GM18873 (cell line): ENCODE results near the gene SFSWAP.
"Not testable (repeated sequence)": the region's sequence is repeated elsewhere in the genome, so short reads cannot be mapped to it uniquely, and the experiment has no call there.

ENCODE experiments used
- ATAC-seq: cut with Tn5 transposase; IDR thresholded peaks from one replicate; pipeline ENCODE4 v1.9.1; 2021; ENCODE audit warnings: mild to moderate bottlenecking, moderate library complexity, moderate number of reproducible peaks; ENCODE audit not compliant: unreplicated experiment, low FRiP score

SFSWAP gene

GRCh38 chr12:131755305-131756113, 44.6 kb downstream of the SFSWAP start:
- no peak for ATAC-seq

- ATAC-seq: no peak
These were observed 45.6 kb downstream of the SFSWAP start for GRCh38 chr12:131756441-131756840.

DNA sequence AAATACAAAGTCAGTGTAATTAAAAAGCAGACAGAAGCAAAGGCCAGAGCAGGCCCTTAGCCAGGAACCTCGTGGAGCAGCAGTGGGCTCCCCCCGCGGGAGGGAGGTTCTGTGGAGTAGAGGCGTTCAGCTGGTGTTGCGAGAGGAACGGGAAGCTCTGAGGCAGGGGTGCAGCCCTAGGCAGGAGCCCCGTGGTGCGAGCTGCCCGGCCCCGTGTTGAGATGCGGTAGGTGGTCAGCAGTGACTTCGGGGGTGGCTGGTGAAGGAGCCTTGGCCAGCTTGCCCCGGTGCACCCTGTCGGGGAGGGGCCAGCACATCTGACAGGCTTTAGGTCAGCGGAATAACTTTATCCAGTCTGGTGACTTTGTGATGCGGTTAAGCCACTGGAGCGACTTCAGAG, 46.2 kb downstream of the SFSWAP start:
- ATAC-seq: no peak

DNA sequence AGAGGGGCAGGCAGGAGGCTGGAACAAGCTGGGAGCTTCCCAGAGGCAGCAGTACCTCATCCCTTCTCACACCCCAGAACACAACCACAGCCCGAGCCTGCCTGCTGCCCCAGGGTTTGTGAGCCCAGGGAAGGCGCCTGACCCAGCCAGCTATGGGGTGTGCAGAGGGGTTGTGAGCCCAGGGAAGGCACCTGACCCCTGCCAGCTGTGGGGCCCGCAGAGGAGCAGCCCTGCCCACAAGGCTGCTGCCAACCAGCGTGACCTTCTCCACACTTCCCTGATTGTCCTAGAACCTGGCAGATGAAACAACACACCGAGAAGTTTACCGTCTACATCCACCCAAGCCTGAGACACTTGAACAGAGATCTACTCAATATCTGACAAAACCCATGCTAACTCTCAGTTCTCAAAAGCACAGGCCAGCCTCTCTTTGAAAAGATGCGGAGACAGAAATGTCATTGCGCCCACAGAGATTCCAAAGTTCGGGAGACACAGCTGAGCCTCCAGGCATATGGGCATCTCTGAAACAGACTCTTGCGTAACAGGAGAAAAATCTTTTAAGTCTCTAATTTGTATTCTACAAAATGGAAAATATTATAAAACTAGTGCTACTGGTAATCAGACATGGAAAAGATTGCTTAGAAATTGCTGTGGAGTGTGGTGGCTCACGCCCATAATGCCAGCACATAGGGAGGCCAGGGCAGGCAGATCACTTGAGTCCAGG, 47.3 kb downstream of the SFSWAP start:
- ATAC-seq: no peak

DNA sequence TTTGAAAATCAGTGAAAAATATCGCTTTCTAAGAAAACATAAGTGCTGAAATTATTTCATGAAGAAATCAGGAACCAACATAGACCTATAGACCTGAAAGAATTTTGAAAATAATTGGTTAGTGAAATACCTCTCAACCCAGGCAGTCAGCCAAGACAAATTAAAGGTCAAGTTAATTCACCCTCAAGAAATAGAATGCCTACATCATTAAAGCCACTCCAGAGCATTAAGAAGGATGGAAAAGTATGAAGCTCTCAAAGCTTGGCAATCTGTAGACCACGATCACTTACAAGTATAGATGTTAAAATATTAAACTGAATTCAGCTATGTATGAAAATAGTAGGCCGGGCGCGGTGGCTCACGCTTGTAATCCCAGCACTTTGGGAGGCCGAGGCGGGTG, 48.3 kb downstream of the SFSWAP start:
- ATAC-seq: no peak

- no peak for ATAC-seq
These were observed 50.7 kb downstream of the SFSWAP start for GRCh38 chr12:131761638-131762037.

DNA sequence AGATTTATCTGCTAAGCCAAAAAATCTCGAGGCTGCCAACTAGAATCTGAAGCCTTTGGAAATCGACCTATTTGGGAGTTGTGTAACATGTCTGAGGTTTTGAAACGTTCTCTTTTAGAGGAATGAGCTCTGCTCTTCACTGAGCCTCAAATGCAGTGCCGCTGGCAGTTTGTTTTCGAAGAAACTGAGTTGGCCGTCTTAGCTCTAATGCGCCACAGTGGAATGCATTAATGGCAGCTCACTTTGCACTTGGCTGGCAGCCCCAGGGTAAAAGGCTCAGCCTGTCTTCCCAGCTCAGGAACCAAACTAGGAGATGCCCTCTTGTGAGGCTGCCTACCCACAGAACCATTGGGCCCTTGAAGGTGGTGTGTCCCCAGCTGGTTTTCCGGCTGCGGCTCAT, 53.8 kb downstream of the SFSWAP start:
- ATAC-seq: no peak

GRCh38 chr12:131765961-131766360, 55.1 kb downstream of the SFSWAP start:
- ATAC-seq: no peak

GRCh38 chr12:131766382-131767107, 55.7 kb downstream of the SFSWAP start:
- no peak for ATAC-seq

DNA sequence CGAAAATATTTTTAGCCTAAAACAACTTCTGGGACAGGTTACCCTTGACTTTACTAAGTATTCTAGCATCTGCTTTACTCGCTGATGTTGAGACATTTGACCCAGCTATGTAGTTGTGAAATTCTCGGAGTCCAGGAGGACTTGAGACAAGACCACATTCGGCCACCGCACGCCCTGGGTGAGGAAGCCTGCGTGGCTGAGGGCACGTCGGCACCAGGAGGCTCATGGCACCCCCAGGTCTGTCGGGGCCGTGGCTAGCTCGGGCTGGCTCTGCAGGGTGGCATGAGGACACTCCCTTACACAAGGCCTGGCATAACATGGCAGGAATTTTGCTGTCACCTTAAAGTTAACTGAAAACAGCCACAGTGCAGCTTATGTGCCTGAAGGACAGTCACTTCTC, 59.2 kb downstream of the SFSWAP start:
- no peak for ATAC-seq

DNA sequence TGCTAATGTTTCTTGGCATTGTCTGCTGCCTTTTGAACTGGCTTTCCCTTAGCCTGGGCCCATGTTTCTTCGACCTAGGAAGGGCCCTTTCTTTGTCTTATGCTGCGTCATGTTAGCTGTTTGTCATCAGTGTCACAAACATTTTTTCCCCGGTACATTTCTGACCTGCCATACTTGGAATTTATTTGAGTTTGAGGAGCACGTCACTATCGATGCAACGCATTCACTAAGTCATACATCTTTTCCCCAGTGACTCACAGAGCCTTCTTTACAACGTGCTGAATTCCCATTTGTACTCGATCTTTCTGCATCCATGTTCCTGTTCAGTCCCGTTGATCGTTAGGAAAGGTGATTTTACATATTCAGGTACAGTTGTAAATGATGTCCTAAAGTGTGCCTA, 61.1 kb downstream of the SFSWAP start:
- no peak for ATAC-seq

DNA sequence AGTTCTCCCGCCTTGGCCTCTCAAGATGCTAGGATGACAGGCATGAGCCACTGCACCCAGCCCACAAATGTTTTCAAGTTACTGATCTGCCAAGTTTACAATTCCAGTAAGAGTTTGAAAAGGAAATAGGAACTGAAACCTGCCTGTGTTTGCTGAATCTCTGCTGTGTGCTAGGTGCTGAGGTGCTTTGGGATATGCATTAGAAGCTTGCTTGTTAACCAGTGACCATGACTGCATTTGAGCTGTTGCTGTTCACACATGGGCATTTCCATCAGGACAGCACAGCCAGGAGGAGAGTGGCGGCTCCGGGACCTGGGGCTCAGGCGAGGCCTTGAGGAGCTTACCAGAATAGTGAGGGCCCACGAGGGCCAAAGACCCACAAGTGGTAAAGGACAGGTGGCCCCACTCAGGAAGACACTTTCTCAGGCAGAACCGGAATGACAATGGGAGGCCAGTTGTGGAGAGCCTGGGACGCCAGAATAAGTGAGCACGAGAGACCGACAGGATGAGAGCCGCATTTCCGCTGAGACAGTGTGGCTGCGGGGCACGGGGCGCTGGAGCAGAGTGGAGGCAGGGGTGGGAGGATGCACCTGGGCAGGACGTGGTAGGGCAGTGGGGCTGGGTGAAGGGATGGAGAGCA, 62.8 kb downstream of the SFSWAP start:
- ATAC-seq: peak; percentile 74

DNA sequence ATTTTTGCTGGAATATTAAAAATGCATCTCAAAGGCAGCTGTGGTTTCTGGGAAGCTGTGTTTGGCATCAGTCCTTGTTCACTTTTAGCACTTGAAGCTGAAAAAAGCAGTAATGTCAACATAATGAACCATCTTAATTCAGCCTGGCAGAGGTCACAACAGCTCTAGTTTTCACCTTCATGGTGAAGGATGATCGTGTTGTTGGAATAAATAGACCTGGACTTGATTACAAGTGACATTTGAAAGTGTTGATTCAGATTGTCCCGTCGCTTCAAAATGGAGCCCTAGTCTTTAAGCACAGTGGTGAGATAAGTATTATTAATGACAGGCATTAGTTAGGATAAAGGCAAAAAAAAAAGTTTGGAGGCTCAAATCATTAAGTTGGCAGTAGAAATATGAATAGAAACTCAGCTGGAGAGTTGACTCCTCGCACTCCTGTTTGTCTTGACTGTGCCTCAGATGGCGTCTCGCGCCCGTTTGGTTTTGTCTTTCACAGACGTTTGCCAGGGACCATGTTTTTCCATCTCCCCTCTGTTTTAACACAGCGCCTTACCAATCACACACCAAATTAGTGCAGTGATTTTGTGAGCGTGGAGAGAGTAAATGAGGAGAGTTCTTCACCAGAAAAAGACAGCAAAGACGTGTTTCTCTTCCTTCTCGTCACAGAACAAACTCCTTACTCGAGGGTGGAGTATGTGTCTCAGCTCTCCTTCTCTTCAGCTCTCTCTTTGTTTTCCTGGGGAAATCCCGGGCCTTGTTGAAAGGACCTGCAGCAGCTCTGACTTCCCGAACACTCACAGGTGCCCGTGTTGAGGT, 63.9 kb downstream of the SFSWAP start:
- no peak for ATAC-seq

- ATAC-seq: no peak
These were observed 64.7 kb downstream of the SFSWAP start for GRCh38 chr12:131775392-131776236.

DNA sequence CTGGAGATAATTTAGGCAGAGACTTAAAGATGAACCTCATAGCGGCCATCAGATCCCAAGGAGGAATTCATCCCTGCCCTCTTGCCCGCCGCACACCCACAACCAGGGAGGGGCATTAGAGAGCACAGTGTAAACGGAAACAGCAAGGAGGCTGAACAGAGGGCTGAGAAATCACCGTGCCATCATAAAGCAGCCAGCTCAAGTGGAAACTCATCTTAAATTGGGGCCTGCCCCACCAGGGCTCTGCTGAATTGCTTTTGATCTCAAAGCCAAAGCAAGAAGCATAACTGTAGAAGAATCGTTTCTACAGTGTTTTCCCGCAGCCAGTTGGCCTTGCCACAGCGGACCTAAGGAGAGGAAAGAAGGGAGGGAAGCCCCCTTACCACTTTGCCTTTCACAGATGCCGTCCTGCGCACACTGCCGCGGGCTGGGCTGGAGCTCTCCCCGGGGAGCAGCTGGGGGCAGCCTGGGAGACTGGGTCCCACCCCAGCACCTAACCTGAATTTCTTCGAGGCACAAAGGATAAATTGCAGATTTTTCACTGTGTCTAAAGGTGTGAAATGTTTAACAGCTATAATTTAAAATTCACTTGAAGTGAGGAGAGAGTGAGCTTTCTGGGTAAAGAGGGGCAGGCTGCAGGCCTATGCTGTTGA, 65.5 kb downstream of the SFSWAP start:
- no peak for ATAC-seq

GRCh38 chr12:131777269-131777668, 66.4 kb downstream of the SFSWAP start:
- ATAC-seq: not testable (repeated sequence)

DNA sequence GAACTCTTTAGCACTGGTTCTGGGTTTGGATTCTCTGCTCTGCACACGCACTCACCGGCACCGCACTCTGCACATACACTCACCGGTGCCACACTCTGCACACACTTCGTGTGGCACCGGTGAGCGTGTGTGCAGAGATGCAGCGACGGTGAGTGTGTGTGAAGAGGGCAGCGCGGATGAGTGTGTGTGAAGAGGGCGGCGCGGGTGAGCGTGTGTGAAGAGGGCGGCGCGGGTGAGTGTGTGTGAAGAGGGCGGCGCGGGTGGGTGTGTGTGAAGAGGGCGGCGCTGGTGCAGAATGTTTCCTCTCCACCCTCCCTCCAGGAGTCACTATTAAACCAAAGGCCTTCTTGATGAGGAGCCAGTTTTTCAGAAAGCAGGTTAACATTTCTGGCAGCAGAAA, 68.1 kb downstream of the SFSWAP start:
- no peak for ATAC-seq

DNA sequence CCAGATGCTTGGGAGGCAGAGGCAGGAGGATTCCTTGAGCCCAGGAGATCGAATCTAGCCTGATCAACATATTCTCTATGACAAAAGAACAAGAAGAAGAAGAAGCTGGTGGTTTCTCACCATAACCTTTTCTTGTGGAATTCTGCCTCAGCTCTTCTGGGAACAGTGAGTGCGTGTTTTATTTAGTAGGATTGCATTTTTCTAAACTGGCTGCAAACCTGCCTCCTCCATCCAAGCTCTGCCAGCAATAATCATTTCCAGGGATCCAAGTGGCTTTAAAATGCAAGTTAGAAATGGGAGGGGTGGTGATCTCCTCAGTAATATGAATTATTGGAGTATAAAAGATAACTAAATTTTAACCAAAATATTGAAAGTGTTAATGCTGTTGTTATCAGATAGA, 71.2 kb downstream of the SFSWAP start:
- no peak for ATAC-seq
